H9 (cell line): ENCODE measurements around the gene PRRT1B. TPM values are rescaled to one million over a fixed set of nuclear protein-coding genes. Genes with fewer than 3 reads are reported as not detected.

Source experiments
- DNase-seq: peaks from one replicate; pipeline ENCODE4 v3.0.0-alpha.2; 2017
- H2AFZ ChIP-seq: one replicate; pipeline ENCODE4 v1.6.1; 2013; ENCODE audit warnings: mild to moderate bottlenecking, low read length, control low read depth, moderate library complexity
- H2AK5ac ChIP-seq: 2 replicates; pipeline ENCODE4 v1.6.1; 2013; ENCODE audit warnings: low read length, control low read depth, mixed read lengths; ENCODE audit not compliant: insufficient read length
- H2BK120ac ChIP-seq: one replicate; pipeline ENCODE4 v1.6.1; 2013; ENCODE audit warnings: low read depth, mild to moderate bottlenecking, low read length, control low read depth, inconsistent platforms; ENCODE audit not compliant: poor library complexity, severe bottlenecking
- H2BK12ac ChIP-seq: 2 replicates; pipeline ENCODE4 v1.6.1; 2013; ENCODE audit warnings: low read length, control low read depth, mixed read lengths, low read depth; ENCODE audit not compliant: insufficient read length
- H2BK15ac ChIP-seq: 2 replicates; pipeline ENCODE4 v1.6.1; 2013; ENCODE audit warnings: low read depth, low read length, control low read depth
- H2BK20ac ChIP-seq: one replicate; pipeline ENCODE4 v1.6.1; 2013; ENCODE audit warnings: low read depth, mild to moderate bottlenecking, low read length, control low read depth, inconsistent platforms; ENCODE audit not compliant: poor library complexity, severe bottlenecking
- H2BK5ac ChIP-seq: 2 replicates; pipeline ENCODE4 v1.6.1; 2013; ENCODE audit warnings: low read length, control low read depth, mixed read lengths; ENCODE audit not compliant: insufficient read length
- H3K14ac ChIP-seq: 2 replicates; pipeline ENCODE4 v1.6.1; 2013; ENCODE audit warnings: low read length, control low read depth; ENCODE audit not compliant: insufficient read depth
- H3K18ac ChIP-seq: 2 replicates; pipeline ENCODE4 v1.6.1; 2013; ENCODE audit warnings: low read depth, mild to moderate bottlenecking, mixed read lengths, low read length, control low read depth; ENCODE audit not compliant: insufficient read length
- H3K23ac ChIP-seq: 2 replicates; pipeline ENCODE4 v1.6.1; 2013; ENCODE audit warnings: low read length, control low read depth, mixed read lengths, low read depth; ENCODE audit not compliant: insufficient read length
- H3K23me2 ChIP-seq: 2 replicates; pipeline ENCODE4 v1.6.1; 2013; ENCODE audit warnings: low read depth, mild to moderate bottlenecking, mixed read lengths, low read length, control low read depth; ENCODE audit not compliant: insufficient read length, poor library complexity, severe bottlenecking
- H3K27ac ChIP-seq: 2 replicates; pipeline ENCODE4 v1.5.1; 2013; ENCODE audit warnings: low read length, control low read depth, mixed read lengths, low read depth; ENCODE audit not compliant: insufficient read length
- H3K27me3 ChIP-seq: 2 replicates; pipeline ENCODE4 v1.6.1; 2013; ENCODE audit warnings: low read length, control low read depth, inconsistent platforms; ENCODE audit not compliant: insufficient read depth
- H3K4ac ChIP-seq: 2 replicates; pipeline ENCODE4 v1.6.1; 2013; ENCODE audit warnings: low read depth, mild to moderate bottlenecking, control low read depth, inconsistent platforms, low read length, moderate library complexity
- H3K4me1 ChIP-seq: 2 replicates; pipeline ENCODE4 v1.6.1; 2013; ENCODE audit warnings: low read length, control low read depth, inconsistent platforms; ENCODE audit not compliant: insufficient read depth
- H3K4me2 ChIP-seq: 2 replicates; pipeline ENCODE4 v1.6.1; 2013; ENCODE audit warnings: low read length, control low read depth, mixed read lengths; ENCODE audit not compliant: insufficient read length, insufficient read depth
- H3K56ac ChIP-seq: 2 replicates; pipeline ENCODE4 v1.6.1; 2013; ENCODE audit warnings: low read depth, mild to moderate bottlenecking, mixed read lengths, low read length, control low read depth; ENCODE audit not compliant: insufficient read length
- H3K79me1 ChIP-seq: 2 replicates; pipeline ENCODE4 v1.6.1; 2013; ENCODE audit warnings: low read depth, mild to moderate bottlenecking, moderate library complexity, low read length, control low read depth, inconsistent platforms; ENCODE audit not compliant: insufficient read depth, poor library complexity, severe bottlenecking
- H3K79me2 ChIP-seq: 2 replicates; pipeline ENCODE4 v1.6.1; 2013; ENCODE audit warnings: low read length, control low read depth, inconsistent platforms; ENCODE audit not compliant: insufficient read depth
- H3K9ac ChIP-seq: 2 replicates; pipeline ENCODE4 v1.6.1; 2013; ENCODE audit warnings: low read length, control low read depth, mixed read lengths; ENCODE audit not compliant: insufficient read length; ENCODE audit errors: extremely low read depth
- H3K9me3 ChIP-seq: one replicate; pipeline ENCODE4 v1.6.1; 2013; ENCODE audit warnings: low read depth, low read length, inconsistent platforms; ENCODE audit not compliant: control insufficient read depth
- H3T11ph ChIP-seq: one replicate; pipeline ENCODE4 v1.6.1; 2013; ENCODE audit warnings: mild to moderate bottlenecking, low read length, control low read depth, inconsistent platforms
- H4K20me1 ChIP-seq: one replicate; pipeline ENCODE4 v1.6.1; 2013; ENCODE audit not compliant: control insufficient read depth, insufficient read length, insufficient read depth
- H4K5ac ChIP-seq: 2 replicates; pipeline ENCODE4 v1.6.1; 2013; ENCODE audit warnings: low read depth, mild to moderate bottlenecking, mixed read lengths, low read length, control low read depth; ENCODE audit not compliant: insufficient read length
- H4K8ac ChIP-seq: replicated peaks from 2 replicates; pipeline ENCODE4 v1.6.1; 2013; ENCODE audit warnings: low read length, control low read depth, mixed read lengths, low read depth; ENCODE audit not compliant: insufficient read length
- H4K91ac ChIP-seq: 2 replicates; pipeline ENCODE4 v1.6.1; 2013; ENCODE audit warnings: low read depth, mild to moderate bottlenecking, moderate library complexity, mixed read lengths, low read length, control low read depth; ENCODE audit not compliant: insufficient read length
- H3K27ac Mint-ChIP-seq, 3 experiments: 2 replicates in 2 of 3; 3 replicates in 1 of 3; pipeline ENCODE4 v1.8.0; 2020 to 2021; ENCODE audit warnings: mixed read lengths in 3 of 3, mild to moderate bottlenecking in 1 of 3, moderate library complexity in 1 of 3
- H3K27me3 Mint-ChIP-seq: 2 replicates; pipeline ENCODE4 v1.8.0; 2021; ENCODE audit warnings: low read depth, mild to moderate bottlenecking, moderate library complexity, mixed read lengths
- H3K36me3 Mint-ChIP-seq, 3 experiments: 2 replicates in 2 of 3; 3 replicates in 1 of 3; pipeline ENCODE4 v1.8.0; 2020 to 2021; ENCODE audit warnings: low read depth in 3 of 3, mixed read lengths in 3 of 3; ENCODE audit not compliant: insufficient read depth in 1 of 3
- H3K4me1 Mint-ChIP-seq, 2 experiments: 2 replicates each; pipeline ENCODE4 v1.8.0; 2020; ENCODE audit warnings: mixed read lengths in 2 of 2
- H3K4me3 Mint-ChIP-seq, 2 experiments: 2 replicates in 1 of 2; 3 replicates in 1 of 2; pipeline ENCODE4 v1.8.0; 2020 to 2021; ENCODE audit warnings: mild to moderate bottlenecking in 2 of 2, mixed read lengths in 2 of 2, moderate library complexity in 1 of 2
- H3K9me3 Mint-ChIP-seq, 2 experiments: 2 replicates in 1 of 2; 3 replicates in 1 of 2; pipeline ENCODE4 v1.8.0; 2020; ENCODE audit warnings: mild to moderate bottlenecking in 2 of 2, mixed read lengths in 2 of 2, moderate library complexity in 1 of 2
- CTCF ChIP-seq: fragments of 200-600 bp; sonication (generic); conservative IDR thresholded peaks from 3 replicates; pipeline ENCODE4 v1.8.0; 2021; ENCODE audit warnings: antibody characterized with exemption, mild to moderate bottlenecking
- WGBS: extraction: QIAGEN DNeasy Blood & Tissue Kit; methylation state at CpG from one replicate; pipeline ENCODE4 v1.1.7; 2013; ENCODE audit warnings: missing lambda C conversion rate, low lambda C conversion rate, mixed read lengths; ENCODE audit not compliant: insufficient read length; ENCODE audit errors: extremely low coverage; 5-methylcytosine and 5-hydroxymethylcytosine counted together
- total RNA-seq: library from RNA; stranded (reverse); gene quantifications from 2 replicates; pipeline ENCODE4 v1.2.1, GENCODE V29; 2021

PRRT1B gene
- total RNA-seq, 1 experiment from 2014 or later: 1.0 TPM

- no peak overlapping the region for H3K56ac ChIP-seq
- H3K36me3 Mint-ChIP-seq: peaks cover 4 to 36% (median 28%) of the 10 kb centered on the region in 3 experiments; a peak in 6 of 7 replicates
- H3K14ac ChIP-seq: no peak overlapping the region
- H3K27me3 Mint-ChIP-seq: no peaks in the 10 kb centered on the region
- no peaks in the 10 kb centered on the region for H4K20me1 ChIP-seq
- DNase-seq: no peak
- H2BK5ac ChIP-seq: no peak overlapping the region
- no CpG with 5 or more reads among the region's 15 CpGs for WGBS
- H3K4me2 ChIP-seq: no peak overlapping the region
- H4K91ac ChIP-seq: no peak overlapping the region
- H3K27me3 ChIP-seq: no peaks in the 10 kb centered on the region
- H3K4ac ChIP-seq: no peak overlapping the region
- no peak overlapping the region for H4K8ac ChIP-seq
- no peaks in the 10 kb centered on the region for H3K9me3 Mint-ChIP-seq
- TF ChIP-seq CTCF: no peak
- H2AK5ac ChIP-seq: no peak overlapping the region
- H2BK120ac ChIP-seq: no peak overlapping the region
- no peak overlapping the region for H3K27ac ChIP-seq
- no peak overlapping the region for H3K18ac ChIP-seq
- no peak overlapping the region for H3K4me3 Mint-ChIP-seq
- H3K79me2 ChIP-seq: no peaks in the 10 kb centered on the region
- H3K23me2 ChIP-seq: no peaks in the 10 kb centered on the region
- H2BK15ac ChIP-seq: no peak overlapping the region
- H2BK12ac ChIP-seq: no peak overlapping the region
- H3K27ac Mint-ChIP-seq: peak overlapping the region in 1 of 3 experiments; percentile 68; a peak in 1 of 7 replicates
- peaks cover 0 to 2% of the 10 kb centered on the region in 2 experiments; a peak in 2 of 4 replicates for H3K4me1 Mint-ChIP-seq
- no peak overlapping the region for H3K23ac ChIP-seq
- H3T11ph ChIP-seq: no peak overlapping the region
- no peak overlapping the region for H2AFZ ChIP-seq
- no peaks in the 10 kb centered on the region for H3K79me1 ChIP-seq
- H2BK20ac ChIP-seq: no peak overlapping the region
- no peaks in the 10 kb centered on the region for H3K4me1 ChIP-seq
- H3K9me3 ChIP-seq: no peaks in the 10 kb centered on the region
- no peak overlapping the region for H4K5ac ChIP-seq
- H3K9ac ChIP-seq: no peak overlapping the region
These were observed 47.9 kb downstream of the PRRT1B start for GRCh38 chr9:131593091-131593820.
